ENCODE results near the gene HUWE1.

- TF ChIP-seq SMC3 (conservative IDR thresholded peaks at IDR 0.05; ENCODE audit: insufficient read depth, low read depth, low read length), result no peak
- no peak for TF ChIP-seq POLR2AphosphoS5 (IDR thresholded peaks at IDR 0.05; ENCODE audit: control insufficient read depth, insufficient read depth, low read depth, low read length)
- no peak for TF ChIP-seq CTCF (IDR thresholded peaks at IDR 0.05 in 2 of 3, conservative IDR thresholded peaks at IDR 0.05 in 1 of 3; ENCODE audit: insufficient read depth in 2 of 3, low read depth in 1 of 3, low read length in 3 of 3)
These were observed 159.5 kb downstream of the HUWE1 start for GRCh38 chrX:53526999-53527398.

All from K562 (cell line).